Measurements from ENCODE around the gene SENP1. TPM values are rescaled to one million over a fixed set of nuclear protein-coding genes. Genes with fewer than 3 reads are reported as not detected.
A peak's percentile ranks its signal among the peaks of the same experiment; 100 is the strongest.

SENP1 gene
- total and polyA plus RNA-seq, 11 donors: 2.1 to 13.6 (median 8.6) TPM

GRCh38 chr12:48005750-48006021 lies 100.2 kb downstream of the SENP1 start:
- no peak for DNase-seq
- TF ChIP-seq POLR2A (IDR thresholded peaks at IDR 0.05) (no peak), CTCF (IDR thresholded peaks at IDR 0.05) (no peak)
- H3K4me1 ChIP-seq: peaks cover 3 to 46% (median 40%) of the 10 kb centered on the region in 12 donors
- intact Hi-C loops (cut with DNase I): no loop called here
- no peaks in the 10 kb centered on the region for H3K9me3 ChIP-seq
- H3K4me3 ChIP-seq: no peak overlapping the region
- no peak for ATAC-seq
- no peaks in the 10 kb centered on the region for H3K36me3 ChIP-seq
- peaks cover 21 to 82% (median 44%) of the 10 kb centered on the region in 9 donors for H3K27me3 ChIP-seq
- H3K27ac ChIP-seq: no peak overlapping the region

GRCh38 chr12:48005001-48005749 lies 100.7 kb downstream of the SENP1 start:
- peaks cover 3 to 47% (median 40%) of the 10 kb centered on the region in 12 donors for H3K4me1 ChIP-seq
- ATAC-seq: no peak
- DNase-seq: no peak
- intact Hi-C loops (cut with DNase I): no loop called here
- no peak overlapping the region for H3K27ac ChIP-seq
- no peaks in the 10 kb centered on the region for H3K9me3 ChIP-seq
- peak overlapping the region in 2 of 12 donors; percentile 4 to 50 for H3K4me3 ChIP-seq
- 47 to 64% (median 55%) methylated on average over 25 to 30 of the region's 30 CpGs for WGBS, 4 donors
- H3K27me3 ChIP-seq: peaks cover 21 to 85% (median 44%) of the 10 kb centered on the region in 9 donors
- no peaks in the 10 kb centered on the region for H3K36me3 ChIP-seq
- TF ChIP-seq POLR2A (IDR thresholded peaks at IDR 0.05): no peak
- no peak for TF ChIP-seq CTCF (IDR thresholded peaks at IDR 0.05)

GRCh38 chr12:48004053-48004941 lies 101.6 kb downstream of the SENP1 start, which contains the start of gene COL2A1:
TSS of gene COL2A1 (minus strand) at chr12:48004476. CDS start at chr12:48004321, 155 bp downstream.
- peaks cover 21 to 87% (median 44%) of the 10 kb centered on the region in 9 donors for H3K27me3 ChIP-seq
- H3K27ac ChIP-seq: no peak within 1 kb of the TSS
- DNase-seq: no peak
- TF ChIP-seq CTCF (IDR thresholded peaks at IDR 0.05) (no peak), POLR2A (IDR thresholded peaks at IDR 0.05) (no peak)
- WGBS, 4 donors: 2 to 5% (median 4%) methylated on average over 67 to 83 of the region's 83 CpGs
- intact Hi-C loops (cut with DNase I): loop anchor here in 2 of 10 donors (5.0 kb wide), 1 partner anchor 42 kb away; the partner anchor contains the start of gene TMEM106C (in 2 of the 2)
- H3K4me1 ChIP-seq: peaks cover 3 to 47% (median 40%) of the 10 kb centered on the region in 12 donors
- no peaks in the 10 kb centered on the region for H3K9me3 ChIP-seq
- ATAC-seq: peak in 2 of 4 donors; percentile 7 to 28
- H3K36me3 ChIP-seq: no peaks in the 10 kb centered on the region
- H3K4me3 ChIP-seq: peak within 1 kb of the TSS; percentile 4 to 54 (median 44)

Measured in heart left ventricle (tissue), 16 donors.